SK-N-SH (cell line): ENCODE data around the gene ZBTB46. TPM values are rescaled to one million over a fixed set of nuclear protein-coding genes. Genes with fewer than 3 reads are reported as not detected.

ENCODE experiments used
- CTCF ChIA-PET: fragments of 300-600, 350-600 bp; formaldehyde crosslinking; extraction: SDS; loops from one replicate; lab custom pipeline; 2021; lab: Yijun Ruan, JAX
- POLR2A ChIA-PET: fragments of 350-600 bp; sonication (Branson Sonifier 250); formaldehyde crosslinking; extraction: SDS; loops from one replicate; lab custom pipeline; 2020; ENCODE audit warnings: antibody characterized with exemption, inconsistent platforms; lab: Yijun Ruan, JAX
- DNase-seq: peaks from one replicate; pipeline ENCODE4 v3.0.0; 2012
- H2AFZ ChIP-seq: fragments of 200-600 bp; sonication (generic); 2 replicates; pipeline ENCODE4 v1.8.1; 2016; ENCODE audit warnings: antibody characterized with exemption, mild to moderate bottlenecking, low read depth
- H3F3A ChIP-seq: fragments of 200-600 bp; sonication (generic); replicated peaks from 2 replicates; pipeline ENCODE3; 2016; ENCODE audit warnings: antibody characterized with exemption, mild to moderate bottlenecking; ENCODE audit not compliant: insufficient read depth
- H3K27ac ChIP-seq, 2 experiments: fragments of 200-500 bp in 1 of 2; fragments of 200-600 bp in 1 of 2; sonication (Bioruptor generic) in 1 of 2; sonication (generic), shearing (Covaris generic) in 1 of 2; 2 replicates each; pipeline versions ENCODE4 v1.5.1 to v1.6.1; 2014 to 2016; ENCODE audit warnings: low read depth in 2 of 2, inconsistent platforms in 1 of 2, low read length in 1 of 2, mild to moderate bottlenecking in 1 of 2, mixed read lengths in 1 of 2
- H3K27me3 ChIP-seq: fragments of 200-600 bp; sonication (generic), shearing (Covaris generic); 2 replicates; pipeline ENCODE4 v1.6.1; 2016; ENCODE audit warnings: mixed run types; ENCODE audit not compliant: insufficient read depth
- H3K36me3 ChIP-seq, 2 experiments: fragments of 200-500 bp in 1 of 2; fragments of 200-600 bp in 1 of 2; sonication (Bioruptor generic) in 1 of 2; sonication (generic) in 1 of 2; replicated peaks in 1 of 2; 2 replicates each; pipeline versions ENCODE3 to v1.5.1; 2014 to 2016; ENCODE audit warnings: low read length in 1 of 2, mild to moderate bottlenecking in 1 of 2; ENCODE audit not compliant: insufficient read depth in 2 of 2, control insufficient read depth in 1 of 2
- H3K4me1 ChIP-seq, 2 experiments: fragments of 200-500 bp in 1 of 2; fragments of 200-600 bp in 1 of 2; sonication (Bioruptor generic) in 1 of 2; sonication (generic), shearing (Covaris generic) in 1 of 2; 2 replicates each; pipeline versions ENCODE4 v1.5.1 to v1.6.1; 2014 to 2016; ENCODE audit warnings: low read depth in 1 of 2, low read length in 1 of 2, mixed run types in 1 of 2; ENCODE audit not compliant: insufficient read depth in 2 of 2, control insufficient read depth in 1 of 2
- H3K4me2 ChIP-seq: fragments of 200-600 bp; sonication (generic), shearing (Covaris generic); 2 replicates; pipeline ENCODE4 v1.6.1; 2017; ENCODE audit warnings: mixed run types
- H3K4me3 ChIP-seq, 2 experiments: fragments of 200-500 bp in 1 of 2; fragments of 200-600 bp in 1 of 2; sonication (Bioruptor generic) in 1 of 2; sonication (generic), shearing (Covaris generic) in 1 of 2; 2 replicates each; pipeline versions ENCODE4 v1.5.1 to v1.8.1; 2014 to 2016; ENCODE audit warnings: low read depth in 2 of 2, inconsistent platforms in 1 of 2, low read length in 1 of 2, mild to moderate bottlenecking in 1 of 2, mixed read lengths in 1 of 2, moderate library complexity in 1 of 2
- H3K79me2 ChIP-seq: fragments of 200-600 bp; sonication (generic); 2 replicates; pipeline ENCODE4 v1.8.1; 2017; ENCODE audit warnings: mild to moderate bottlenecking; ENCODE audit not compliant: insufficient read depth
- H3K9ac ChIP-seq: fragments of 200-600 bp; sonication (generic); 2 replicates; pipeline ENCODE4 v1.6.1; 2017; ENCODE audit warnings: mixed run types
- H3K9me2 ChIP-seq: fragments of 200-600 bp; sonication (generic); 2 replicates; pipeline ENCODE4 v1.6.1; 2017; ENCODE audit warnings: mixed run types
- H3K9me3 ChIP-seq: fragments of 200-600 bp; sonication (generic); 2 replicates; pipeline ENCODE4 v1.6.1; 2017; ENCODE audit warnings: mixed run types, mild to moderate bottlenecking, moderate library complexity
- H4K20me1 ChIP-seq: fragments of 200-600 bp; sonication (generic); 2 replicates; pipeline ENCODE4 v1.6.1; 2017; ENCODE audit warnings: mild to moderate bottlenecking, mixed run types; ENCODE audit not compliant: insufficient read depth
- FOSL2 ChIP-seq: IDR thresholded peaks from 2 replicates; pipeline ENCODE4 v1.4.0; 2012; ENCODE audit warnings: low read depth, mild to moderate bottlenecking, moderate library complexity, borderline replicate concordance
- GABPA ChIP-seq: IDR thresholded peaks from 2 replicates; pipeline ENCODE4 v1.4.0; 2012; ENCODE audit warnings: low read depth, mild to moderate bottlenecking
- MEF2A ChIP-seq: IDR thresholded peaks from 2 replicates; pipeline ENCODE4 v1.4.0; 2012; ENCODE audit warnings: low read depth, borderline replicate concordance
- NFIC ChIP-seq: IDR thresholded peaks from 2 replicates; pipeline ENCODE4 v1.4.0; 2012; ENCODE audit warnings: borderline replicate concordance
- RAD21 ChIP-seq: IDR thresholded peaks from 2 replicates; pipeline ENCODE4 v1.6.1; 2012; ENCODE audit warnings: mild to moderate bottlenecking, low read length
- RFX5 ChIP-seq: IDR thresholded peaks from 2 replicates; pipeline ENCODE4 v1.6.1; 2012; ENCODE audit warnings: mild to moderate bottlenecking, improper control_type of control experiment, low read length
- RXRA ChIP-seq: IDR thresholded peaks from 2 replicates; pipeline ENCODE4 v1.4.0; 2012; ENCODE audit warnings: low read depth, mild to moderate bottlenecking, borderline replicate concordance
- SIN3A ChIP-seq: IDR thresholded peaks from 2 replicates; pipeline ENCODE4 v1.6.1; 2012; ENCODE audit warnings: low read depth, mild to moderate bottlenecking, low read length, moderate library complexity, borderline replicate concordance
- YY1 ChIP-seq: IDR thresholded peaks from 2 replicates; pipeline ENCODE4 v1.4.0; 2012; ENCODE audit warnings: low read depth, mild to moderate bottlenecking
- WGBS: methylation state at CpG from one replicate; pipeline ENCODE4 v1.1.6; 2017; ENCODE audit warnings: low lambda C conversion rate; 5-methylcytosine and 5-hydroxymethylcytosine counted together
- polyA plus RNA-seq, 3 experiments: library from polyadenylated mRNA; depleted of rRNA; stranded (reverse); fragments of >200 nt; gene quantifications; 2 replicates each; pipeline ENCODE4 v1.2.3, GENCODE V29; 2012
- TF ChIP-seq, protein P1 (sequence below): IDR thresholded peaks from 2 replicates; pipeline ENCODE4 v1.4.0; 2012; ENCODE audit warnings: low read depth, borderline replicate concordance
- TF ChIP-seq, protein P2 (sequence below): IDR thresholded peaks from 2 replicates; pipeline ENCODE4; 2012

Gene ZBTB46
- polyA plus RNA-seq, 1 of the 3 experiments (the other 2 are of a cell fraction), result 0.15 TPM

DNA sequence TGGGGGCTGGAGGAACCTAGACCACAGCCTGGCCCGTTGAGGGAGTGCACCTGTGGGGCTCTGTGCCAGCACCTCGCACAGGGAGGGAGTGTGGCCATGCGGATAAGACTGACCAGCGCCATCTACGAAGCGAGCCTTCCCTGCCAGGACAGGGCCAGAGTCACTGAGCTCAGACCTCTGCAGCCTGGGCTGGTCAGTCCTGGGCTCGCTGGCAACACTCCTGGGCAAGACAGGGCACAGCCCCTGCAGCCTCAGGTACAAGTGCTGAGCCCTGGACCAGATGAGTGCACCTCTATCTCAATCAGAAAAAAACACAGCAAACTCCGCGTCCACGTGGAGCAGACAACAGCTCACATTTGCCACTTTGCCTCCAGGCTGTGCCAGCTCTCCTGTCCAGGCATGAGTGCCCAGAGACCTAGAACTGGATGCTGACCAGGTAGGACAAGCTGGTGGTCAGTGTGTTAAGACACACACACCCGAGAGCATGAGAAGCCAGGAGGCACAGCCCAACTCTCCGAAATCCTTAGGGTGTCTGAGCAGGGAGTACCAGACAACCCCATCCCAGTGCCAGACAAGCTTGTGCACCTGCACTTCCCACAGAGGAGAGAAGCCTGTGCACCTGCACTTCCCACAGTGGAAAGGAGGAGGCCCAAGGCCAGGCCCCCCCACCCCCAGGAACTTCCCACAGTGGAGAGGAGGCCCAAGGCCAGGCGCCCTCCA lies 128.2 kb downstream of the ZBTB46 start:
- Histone ChIP-seq H3K9me2 (no peaks in the 10 kb centered on the region), H4K20me1 (no peaks in the 10 kb centered on the region), H2AFZ (no peak overlapping the region), H3K36me3 (peaks cover 19 to 25% of the 10 kb centered on the region in 2 experiments), H3K4me1 (peaks cover 21% of the 10 kb centered on the region in 2 experiments; a peak in 3 of 4 replicates), H3K79me2 (peaks cover 32% of the 10 kb centered on the region), H3K27me3 (no peaks in the 10 kb centered on the region), H3K9ac (no peak overlapping the region), H3K4me3 (no peak overlapping the region), H3K27ac (no peak overlapping the region; a peak in 1 of 4 replicates), H3K4me2 (no peak overlapping the region), H3F3A (no peaks in the 10 kb centered on the region), H3K9me3 (no peaks in the 10 kb centered on the region)
- TF ChIP-seq MEF2A (no peak), YY1 (no peak), RFX5 (no peak), RAD21 (no peak), FOSL2 (no peak), GABPA (no peak)
- TF ChIP-seq, protein P1, sequence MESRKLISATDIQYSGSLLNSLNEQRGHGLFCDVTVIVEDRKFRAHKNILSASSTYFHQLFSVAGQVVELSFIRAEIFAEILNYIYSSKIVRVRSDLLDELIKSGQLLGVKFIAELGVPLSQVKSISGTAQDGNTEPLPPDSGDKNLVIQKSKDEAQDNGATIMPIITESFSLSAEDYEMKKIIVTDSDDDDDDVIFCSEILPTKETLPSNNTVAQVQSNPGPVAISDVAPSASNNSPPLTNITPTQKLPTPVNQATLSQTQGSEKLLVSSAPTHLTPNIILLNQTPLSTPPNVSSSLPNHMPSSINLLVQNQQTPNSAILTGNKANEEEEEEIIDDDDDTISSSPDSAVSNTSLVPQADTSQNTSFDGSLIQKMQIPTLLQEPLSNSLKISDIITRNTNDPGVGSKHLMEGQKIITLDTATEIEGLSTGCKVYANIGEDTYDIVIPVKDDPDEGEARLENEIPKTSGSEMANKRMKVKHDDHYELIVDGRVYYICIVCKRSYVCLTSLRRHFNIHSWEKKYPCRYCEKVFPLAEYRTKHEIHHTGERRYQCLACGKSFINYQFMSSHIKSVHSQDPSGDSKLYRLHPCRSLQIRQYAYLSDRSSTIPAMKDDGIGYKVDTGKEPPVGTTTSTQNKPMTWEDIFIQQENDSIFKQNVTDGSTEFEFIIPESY, result no peak
- WGBS, result 85% methylated on average over 7 of the region's 13 CpGs
- POLR2A ChIA-PET, result interaction anchor here (1.2 kb wide), 1 partner anchor 162 kb away, joined by 3 read pairs; the partner anchor contains the start of gene TPD52L2
- CTCF ChIA-PET, result interaction anchor here (1.0 kb wide), 1 partner anchor 271 kb away, joined by 4 read pairs; no protein-coding TSS in a partner anchor
- DNase-seq, result peak; percentile 14

DNA sequence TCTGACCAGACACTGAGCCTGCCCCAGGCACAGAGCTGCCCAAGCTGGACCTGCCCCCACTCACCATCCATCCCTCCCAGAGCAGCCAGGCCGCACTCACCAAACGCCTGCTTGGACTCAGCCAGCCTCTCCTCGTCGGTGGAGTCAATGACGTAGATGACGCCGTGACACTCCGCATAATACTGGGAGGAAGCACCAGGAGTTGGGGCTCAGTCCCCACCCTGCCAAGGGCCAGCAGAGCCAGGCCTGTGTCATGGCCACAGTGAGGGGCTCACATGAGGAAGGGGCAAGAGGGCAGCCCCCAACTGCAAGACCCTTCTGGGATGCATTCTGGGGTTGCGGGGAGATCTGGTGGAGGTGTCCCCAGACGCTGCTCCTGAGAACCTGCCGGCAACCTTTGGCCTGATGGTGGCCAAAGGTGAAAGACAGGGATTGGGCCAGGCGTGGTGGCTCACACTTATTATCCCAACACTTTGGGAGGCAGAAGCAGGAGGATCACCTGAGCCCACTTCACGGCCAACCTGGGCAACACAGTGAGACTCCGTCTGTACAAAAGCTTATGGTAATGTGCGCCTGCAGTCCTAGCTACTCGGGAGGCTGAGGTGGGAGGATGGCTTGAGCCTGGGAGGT lies 128.9 kb downstream of the ZBTB46 start:
- peaks cover 25% of the 10 kb centered on the region for H3K79me2 ChIP-seq
- H3K4me1 ChIP-seq, result peaks cover 22 to 28% of the 10 kb centered on the region in 2 experiments; a peak in 3 of 4 replicates
- WGBS, result 97% methylated on average over 10 of the region's 16 CpGs
- H3F3A ChIP-seq, result no peaks in the 10 kb centered on the region
- H3K27ac ChIP-seq, result peak overlapping the region in 1 of 2 experiments; percentile 30; a peak in 1 of 4 replicates
- POLR2A ChIA-PET, result interaction anchor here (1.2 kb wide), 1 partner anchor 163 kb away, joined by 3 read pairs; the partner anchor contains the start of gene TPD52L2
- TF ChIP-seq, protein P2, sequence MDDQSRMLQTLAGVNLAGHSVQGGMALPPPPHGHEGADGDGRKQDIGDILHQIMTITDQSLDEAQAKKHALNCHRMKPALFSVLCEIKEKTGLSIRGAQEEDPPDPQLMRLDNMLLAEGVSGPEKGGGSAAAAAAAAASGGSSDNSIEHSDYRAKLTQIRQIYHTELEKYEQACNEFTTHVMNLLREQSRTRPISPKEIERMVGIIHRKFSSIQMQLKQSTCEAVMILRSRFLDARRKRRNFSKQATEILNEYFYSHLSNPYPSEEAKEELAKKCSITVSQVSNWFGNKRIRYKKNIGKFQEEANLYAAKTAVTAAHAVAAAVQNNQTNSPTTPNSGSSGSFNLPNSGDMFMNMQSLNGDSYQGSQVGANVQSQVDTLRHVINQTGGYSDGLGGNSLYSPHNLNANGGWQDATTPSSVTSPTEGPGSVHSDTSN, result no peak
- no peak for TF ChIP-seq NFIC
- no peak for TF ChIP-seq SIN3A
- TF ChIP-seq RXRA, result no peak
- no peak overlapping the region for H3K9ac ChIP-seq
- H3K9me2 ChIP-seq, result no peaks in the 10 kb centered on the region
- H3K4me2 ChIP-seq, result no peak overlapping the region
- no peak overlapping the region for H3K4me3 ChIP-seq
- no peaks in the 10 kb centered on the region for H3K9me3 ChIP-seq
- no peaks in the 10 kb centered on the region for H3K27me3 ChIP-seq
- peak; percentile 74 for DNase-seq
- no peak overlapping the region for H2AFZ ChIP-seq
- CTCF ChIA-PET, result interaction anchor here (0.9 to 1.7 kb wide), 3 partner anchors 84 to 272 kb away, joined by 4 to 5 read pairs (median 4); no protein-coding TSS in a partner anchor
- peaks cover 19 to 25% of the 10 kb centered on the region in 2 experiments for H3K36me3 ChIP-seq
- no peaks in the 10 kb centered on the region for H4K20me1 ChIP-seq
